NCI-H446 treated with DMSO at 0.1 percent for 48 hours (cell line): ENCODE data around the gene NPFFR2.
"Not testable (repeated sequence)": the region's sequence is repeated elsewhere in the genome, so short reads cannot be mapped to it uniquely, and the experiment has no call there.

Experiments
- DNase-seq: peaks from one replicate; lab custom pipeline; 2025; lab: John Stamatoyannopoulos, UW

The NPFFR2 gene

DNA sequence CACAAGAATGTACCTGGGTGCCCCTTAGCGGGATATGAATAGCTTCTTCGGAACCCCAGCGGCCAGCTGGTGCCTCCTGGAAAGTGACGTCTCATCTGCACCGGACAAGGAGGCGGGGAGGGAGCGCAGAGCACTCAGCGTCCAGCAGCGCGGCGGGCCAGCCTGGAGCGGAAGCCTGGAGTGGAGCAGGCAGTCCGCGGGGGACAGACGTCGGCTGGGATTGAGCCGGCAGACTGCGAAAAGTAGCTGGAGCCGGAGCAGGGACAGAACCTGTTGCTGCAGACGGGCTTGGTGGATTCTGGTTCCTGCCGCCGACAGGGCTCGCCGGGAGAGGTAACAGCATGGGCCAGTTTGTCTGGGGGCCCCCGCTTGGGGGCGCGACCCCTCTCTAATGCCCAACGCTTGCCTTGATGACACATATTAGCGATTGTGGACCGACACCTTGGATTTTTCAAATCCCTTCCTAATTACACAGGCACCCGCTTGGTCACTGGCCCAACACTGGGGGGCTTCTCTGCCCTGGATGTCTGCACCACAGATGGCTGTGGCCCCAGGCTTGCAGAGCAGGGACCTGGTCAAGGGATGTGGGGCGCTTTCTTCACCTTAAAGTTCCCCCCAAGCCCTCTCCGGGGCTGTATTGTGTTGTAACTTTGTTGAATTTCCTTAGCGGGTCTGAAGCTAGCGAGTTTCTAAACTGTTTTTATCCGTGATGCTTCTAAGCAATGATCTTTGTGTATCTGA is at the start of gene NPFFR2:
NPFFR2 (plus strand) TSS at position 133 of the 741 bp plus-strand sequence. CDS start 96,592 bp downstream, outside the sequence.
- no peak for DNase-seq

DNA sequence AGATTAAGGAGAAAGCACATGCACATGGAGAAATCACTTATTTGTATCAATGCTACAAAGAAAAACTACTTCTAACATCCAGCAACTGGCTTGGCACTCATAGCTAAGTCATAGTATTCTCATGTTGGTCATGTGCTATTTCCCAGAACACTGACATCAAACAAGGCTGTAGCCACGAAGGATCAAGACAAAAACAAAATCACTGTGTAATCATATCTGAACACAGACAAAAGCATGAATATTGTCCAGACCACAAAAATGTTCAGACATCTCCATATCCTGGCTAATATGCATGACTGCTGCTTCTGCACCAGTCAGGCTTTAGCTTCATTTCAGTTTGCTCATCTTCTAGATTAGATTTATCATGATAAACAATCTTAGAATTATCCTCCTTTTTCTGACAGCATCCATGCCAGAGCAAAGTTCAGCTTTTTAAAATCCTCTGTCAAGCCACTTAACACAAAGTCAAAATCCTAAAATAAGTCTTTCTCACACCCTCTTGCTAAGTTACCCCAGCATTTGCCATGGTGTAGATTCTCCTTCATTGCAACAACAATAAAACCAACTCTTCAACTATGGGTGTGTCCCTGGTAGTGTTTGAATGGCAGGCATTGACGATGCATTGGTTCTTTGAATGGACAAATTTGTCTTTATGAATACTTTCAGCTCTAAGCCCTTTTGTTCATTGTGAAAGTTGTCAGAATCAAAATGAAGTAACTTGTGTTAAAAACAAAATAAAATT is 39.1 kb upstream of the NPFFR2 start:
- DNase-seq = no peak

DNA sequence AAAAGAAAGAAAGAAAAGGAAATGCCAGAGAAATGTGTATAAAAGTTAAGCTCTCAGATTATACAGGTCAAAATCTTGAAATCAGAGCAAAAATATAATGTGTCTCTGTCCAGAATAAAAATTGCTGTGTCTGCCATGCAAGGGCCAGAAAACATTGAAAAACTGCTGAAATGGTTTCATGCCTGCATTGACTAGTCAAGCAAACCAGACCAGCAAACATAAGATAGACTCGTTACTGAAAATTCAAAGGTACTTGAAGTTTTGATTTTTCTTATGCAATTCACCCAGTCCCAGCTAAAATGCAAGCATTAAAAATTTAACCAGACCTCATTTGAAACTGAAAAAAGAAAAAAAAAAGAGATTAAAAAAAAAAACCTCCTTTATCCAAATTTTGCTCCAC is 37.2 kb upstream of the NPFFR2 start:
- no peak for DNase-seq

DNA sequence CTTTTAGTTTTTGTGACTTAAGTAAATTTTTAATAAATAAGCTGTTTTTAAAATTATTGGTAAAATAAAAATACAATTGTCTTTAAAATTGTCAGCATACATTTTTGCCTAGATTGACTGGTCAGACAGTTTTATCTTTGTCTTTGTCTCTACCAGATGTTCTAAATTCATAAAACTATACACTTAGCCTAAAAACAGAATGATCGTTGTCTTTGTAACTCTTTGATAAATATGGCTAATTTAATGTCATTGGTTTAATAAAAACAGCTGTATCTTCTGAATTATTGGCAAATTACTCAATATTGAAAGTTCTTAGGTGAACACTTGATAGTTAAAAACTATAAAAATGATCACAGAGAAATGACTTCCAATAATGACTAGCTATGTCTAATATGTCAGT is 36.5 kb upstream of the NPFFR2 start:
- no peak for DNase-seq

DNA sequence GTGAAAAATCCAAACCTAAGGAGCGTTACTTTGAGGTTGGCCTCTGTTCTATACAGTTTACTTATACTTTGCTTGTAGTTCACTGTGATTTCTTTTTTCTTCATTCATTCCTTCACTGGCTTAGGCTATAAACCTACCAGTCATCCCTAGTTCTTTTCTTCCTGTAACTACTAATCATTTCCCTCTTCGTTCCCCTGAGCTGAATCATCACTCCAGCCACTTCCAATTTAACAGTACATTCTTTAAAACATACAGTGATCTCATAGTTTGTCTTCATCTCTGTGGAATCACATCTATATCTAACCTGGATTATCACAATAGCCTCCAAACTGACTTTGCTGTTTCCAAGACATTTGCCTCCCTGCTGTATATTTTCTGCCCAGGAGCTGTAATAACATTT is 25.2 kb upstream of the NPFFR2 start:
- DNase-seq = no peak

DNA sequence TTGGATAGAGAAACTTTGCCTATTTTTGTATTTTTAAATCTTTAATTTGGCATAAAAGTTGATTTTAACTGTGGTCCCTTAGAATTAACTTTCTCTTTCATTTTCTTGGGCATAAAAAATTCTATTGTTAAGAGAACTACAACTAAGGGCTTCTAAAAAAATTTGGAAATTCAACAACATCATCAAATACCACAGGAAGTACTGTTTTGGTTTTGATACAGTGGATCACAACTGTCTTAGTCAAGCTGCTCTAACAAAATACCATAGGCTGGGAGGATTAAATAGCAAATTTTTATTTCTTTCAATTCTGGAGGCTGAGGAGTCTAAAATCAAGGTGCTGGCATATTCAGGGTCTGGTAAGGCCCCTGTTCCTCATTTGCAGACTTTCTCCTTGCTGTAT is 19.9 kb upstream of the NPFFR2 start:
- DNase-seq = no peak

DNA sequence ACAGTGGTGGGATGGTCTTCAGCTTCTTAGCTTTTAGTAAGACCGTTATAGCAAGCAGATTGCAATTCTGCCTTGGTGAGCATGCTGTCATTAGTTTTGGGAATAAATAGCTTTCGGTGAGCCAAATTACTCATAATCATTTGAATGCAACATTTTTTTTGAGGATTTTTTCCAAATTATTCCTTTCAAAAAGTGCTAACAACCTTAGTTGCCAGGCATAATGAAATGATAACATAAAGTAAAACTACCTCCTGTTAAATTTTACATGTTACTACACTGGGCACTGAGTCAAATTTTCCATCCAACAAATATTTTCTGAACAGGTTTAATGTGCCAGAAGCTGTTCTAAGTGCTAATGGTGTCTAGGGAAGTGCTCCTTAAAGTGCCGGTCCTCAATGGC is 15.8 kb upstream of the NPFFR2 start:
- no peak for DNase-seq

DNA sequence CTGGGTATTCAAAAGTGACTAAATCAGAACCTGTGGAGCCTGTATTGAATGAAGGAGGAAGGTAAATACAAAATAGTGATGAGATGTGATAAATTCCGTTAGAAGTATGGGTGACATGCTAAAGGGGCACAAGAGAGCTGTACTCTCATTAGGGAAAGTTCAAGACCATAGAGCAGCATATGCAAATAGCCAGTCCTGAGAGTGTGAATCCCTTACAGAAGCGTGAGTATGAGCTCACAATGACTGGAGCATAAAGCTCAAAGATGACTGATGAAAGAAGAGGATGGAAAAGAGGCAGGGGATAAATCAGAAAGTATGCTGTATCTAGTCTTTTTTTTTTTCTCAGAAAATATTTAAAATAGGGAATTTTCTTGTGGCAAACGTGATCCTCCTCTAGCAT is 12.1 kb upstream of the NPFFR2 start:
- DNase-seq = no peak

DNA sequence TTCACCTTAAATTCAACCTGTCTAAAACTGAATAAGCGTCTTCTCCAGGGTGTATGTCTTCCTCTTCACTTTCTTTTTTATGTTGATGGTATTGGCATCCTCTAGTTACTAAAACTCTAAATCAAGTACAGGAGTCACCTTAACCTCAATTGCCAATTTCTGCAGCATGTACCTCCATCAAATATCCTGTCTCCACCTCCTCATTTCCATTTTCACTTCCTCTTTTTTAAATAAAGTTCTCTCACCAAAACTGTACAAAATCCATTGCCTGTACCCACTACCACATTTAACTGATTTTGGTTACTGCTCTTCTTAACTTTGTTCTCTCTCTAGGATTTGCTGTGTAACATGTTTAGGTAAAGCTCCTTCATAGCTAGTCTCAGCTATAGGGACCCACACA is 9.2 kb upstream of the NPFFR2 start:
- no peak for DNase-seq

DNA sequence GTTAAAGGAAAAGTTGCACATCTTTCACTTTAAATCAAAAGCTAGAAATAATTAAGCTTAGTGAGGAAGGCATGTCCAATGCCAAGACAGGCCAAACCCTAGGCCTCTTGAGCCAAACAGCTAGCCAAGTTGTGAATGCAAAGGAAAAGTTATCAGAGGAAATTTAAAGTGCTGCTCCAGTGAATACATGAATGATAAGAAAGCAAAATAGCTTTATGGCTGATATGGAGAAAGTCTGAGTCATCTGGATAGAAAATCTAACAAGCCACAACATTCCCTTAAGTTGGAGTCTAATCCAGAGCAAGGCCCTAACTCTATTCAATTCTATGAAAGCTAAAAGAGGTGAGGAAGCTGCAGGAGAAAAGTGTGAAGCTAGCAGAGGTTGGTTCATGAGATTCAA is 23.8 kb downstream of the NPFFR2 start:
- DNase-seq = no peak

DNA sequence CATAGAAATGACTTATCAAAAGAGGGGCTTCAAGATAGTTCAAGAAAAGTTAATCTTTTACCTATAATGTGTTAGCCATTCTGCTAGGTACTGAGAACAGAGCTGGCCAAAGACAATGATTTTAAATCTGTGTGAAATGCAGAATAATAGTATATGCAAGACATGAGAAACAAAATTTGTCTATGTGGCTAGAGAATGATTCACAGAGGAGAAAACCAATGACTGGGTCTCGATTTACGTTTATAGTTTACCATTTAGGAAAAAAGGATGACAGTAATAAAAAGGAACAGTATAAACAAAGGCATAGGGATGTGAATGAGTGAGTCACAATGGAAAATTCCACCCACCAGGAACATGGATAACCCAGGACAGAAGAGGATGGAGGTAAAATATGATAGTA is 31.9 kb downstream of the NPFFR2 start:
- no peak for DNase-seq

DNA sequence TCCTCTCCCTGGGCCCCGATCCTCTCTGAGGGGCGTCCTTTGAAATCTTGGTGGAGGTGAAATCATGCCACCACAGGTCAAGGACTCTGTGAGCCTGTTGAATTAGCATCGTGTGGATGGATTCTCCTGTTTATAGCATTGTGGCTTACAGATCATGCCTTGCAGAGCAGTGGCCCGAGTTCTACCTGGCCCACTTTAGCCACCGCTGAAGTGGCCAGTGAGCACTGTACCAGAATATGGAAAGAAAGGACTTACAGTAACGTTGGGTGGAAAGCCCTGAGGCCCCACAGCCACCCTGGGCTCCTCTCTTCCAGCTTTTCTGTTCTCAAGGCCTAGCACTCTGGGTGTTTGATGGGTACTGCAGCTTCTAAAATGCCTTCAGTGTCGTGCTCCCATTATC is 35.3 kb downstream of the NPFFR2 start:
- no peak for DNase-seq

DNA sequence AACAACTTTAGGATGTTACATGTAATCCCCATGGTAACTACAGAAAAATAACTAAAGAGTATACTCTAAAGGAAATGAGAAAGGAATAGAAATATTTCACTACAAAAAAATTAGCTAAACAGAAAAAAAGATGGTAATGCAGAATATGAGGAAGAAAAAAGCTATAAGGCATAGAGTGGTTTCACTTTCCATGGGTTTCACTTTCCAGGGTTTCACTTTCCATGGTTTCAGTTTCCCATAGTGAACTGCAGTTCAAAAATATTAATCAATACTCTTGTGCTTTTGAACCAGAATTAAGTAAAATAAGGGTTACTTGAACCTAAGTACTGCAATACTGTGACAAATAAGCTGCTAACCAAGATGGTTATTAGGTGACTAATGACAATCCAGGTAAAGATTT is 42.0 kb downstream of the NPFFR2 start:
- DNase-seq = no peak

DNA sequence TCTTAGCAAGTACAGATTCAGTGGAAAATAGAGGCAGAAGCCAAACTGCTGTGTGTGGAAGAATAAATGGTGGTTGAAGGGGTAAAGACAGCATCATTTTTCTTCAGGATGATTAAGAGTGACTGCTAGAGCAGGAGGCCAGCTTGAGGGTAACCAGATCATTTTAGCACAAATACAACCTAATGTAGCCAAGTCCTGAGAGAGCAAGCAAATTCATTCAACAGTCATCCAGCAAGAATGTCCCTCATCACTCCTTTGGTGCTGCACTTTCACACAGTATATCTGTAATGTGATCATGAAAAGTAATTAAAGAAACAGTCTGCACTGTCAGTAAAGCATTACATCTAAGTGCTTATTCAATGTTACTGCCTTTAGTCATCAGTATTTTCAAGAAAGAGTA is 44.8 kb downstream of the NPFFR2 start:
- no peak for DNase-seq

DNA sequence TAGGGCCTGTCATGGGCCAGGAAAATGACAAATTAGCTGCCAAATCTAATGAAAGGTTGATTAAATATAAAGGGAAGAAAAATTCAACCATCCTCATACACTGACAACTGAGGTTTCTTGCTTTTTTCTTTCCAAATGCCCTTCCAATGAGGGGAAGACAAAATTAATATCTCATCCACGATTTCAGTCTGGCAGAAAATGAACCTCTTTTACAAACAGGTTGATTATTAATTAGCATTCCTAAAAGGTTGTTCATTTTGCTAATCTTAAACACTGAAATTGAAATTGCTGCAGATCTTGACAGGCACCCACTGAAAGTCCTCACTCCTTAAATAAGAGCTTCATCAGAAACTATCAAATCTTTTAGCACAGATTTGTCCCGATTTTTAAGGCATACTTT is 45.5 kb downstream of the NPFFR2 start:
- no peak for DNase-seq

DNA sequence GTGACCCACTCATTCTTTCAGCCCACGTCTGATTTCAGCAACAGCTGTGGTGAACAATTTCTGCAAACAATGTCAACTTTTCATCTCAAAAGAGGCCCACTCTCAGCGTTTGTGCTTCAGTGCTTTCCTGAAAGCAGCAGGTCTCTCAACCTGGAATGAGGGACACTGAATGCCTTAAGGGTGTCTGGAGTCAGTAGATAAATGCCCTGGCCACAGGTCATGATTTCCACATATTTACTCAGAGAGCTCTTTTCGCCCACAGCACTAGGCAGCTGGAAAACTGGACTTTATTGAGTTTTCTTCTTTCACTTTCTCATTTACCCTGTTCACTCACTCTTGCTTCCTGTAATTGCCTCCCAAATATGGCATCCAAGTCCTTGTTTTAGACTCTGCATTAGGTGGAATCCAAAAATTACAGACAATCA is 52.8 kb downstream of the NPFFR2 start:
- no peak for DNase-seq

DNA sequence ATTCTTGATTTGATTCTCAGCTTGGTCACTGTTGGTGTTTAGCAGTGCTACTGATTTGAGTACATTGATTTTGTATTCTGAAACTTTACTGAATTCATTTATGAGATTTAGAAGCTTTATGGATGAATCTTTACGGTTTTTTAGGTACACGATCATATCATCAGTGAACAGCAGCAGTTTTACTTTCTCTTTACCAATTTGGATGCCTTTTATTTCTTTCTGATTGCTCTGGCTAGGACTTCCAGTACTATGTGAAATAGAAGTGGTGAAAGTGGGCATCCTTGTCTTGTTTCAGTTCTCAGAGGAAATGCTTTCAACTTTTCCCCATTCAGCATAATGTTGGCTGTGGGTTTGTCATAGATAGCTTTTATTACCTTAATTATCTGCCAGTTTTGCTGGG is 58.8 kb downstream of the NPFFR2 start:
- DNase-seq = not testable (repeated sequence)

DNA sequence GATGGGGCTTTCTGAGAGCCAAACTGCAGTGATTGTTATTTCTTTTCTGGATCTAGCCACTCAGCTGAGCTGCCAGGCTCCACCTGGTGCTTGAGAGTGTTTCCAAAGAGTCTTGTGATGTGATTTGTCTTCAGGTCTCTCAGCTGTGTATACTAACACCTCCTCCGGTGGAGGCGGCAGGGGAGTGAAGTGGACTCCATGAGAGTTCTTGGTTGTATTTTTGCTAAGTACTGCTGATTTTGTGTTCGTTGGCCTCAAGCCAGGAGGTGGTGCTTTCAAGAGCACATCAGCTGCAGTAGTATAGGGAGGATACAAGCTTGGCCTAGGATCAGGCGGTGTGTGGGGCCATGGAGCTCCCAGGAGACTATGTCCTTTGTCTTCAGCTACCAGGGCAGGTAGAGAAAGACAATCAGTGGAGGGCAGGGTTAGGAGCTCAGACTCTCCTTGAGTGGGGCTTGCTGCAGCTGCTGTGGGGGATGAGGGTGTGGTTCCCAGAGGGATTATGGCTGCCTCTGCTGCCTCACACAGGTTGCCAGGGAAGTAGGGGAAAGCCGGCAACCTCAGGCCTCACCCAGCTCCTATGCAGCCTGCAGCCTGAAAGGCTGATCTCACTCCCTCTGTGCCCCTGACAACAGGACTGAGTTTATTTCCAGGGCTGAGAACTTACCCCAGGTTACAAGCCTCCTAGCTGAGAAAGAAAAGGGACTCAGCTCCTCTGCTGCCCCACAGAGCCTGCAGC is 62.4 kb downstream of the NPFFR2 start:
- no peak for DNase-seq

DNA sequence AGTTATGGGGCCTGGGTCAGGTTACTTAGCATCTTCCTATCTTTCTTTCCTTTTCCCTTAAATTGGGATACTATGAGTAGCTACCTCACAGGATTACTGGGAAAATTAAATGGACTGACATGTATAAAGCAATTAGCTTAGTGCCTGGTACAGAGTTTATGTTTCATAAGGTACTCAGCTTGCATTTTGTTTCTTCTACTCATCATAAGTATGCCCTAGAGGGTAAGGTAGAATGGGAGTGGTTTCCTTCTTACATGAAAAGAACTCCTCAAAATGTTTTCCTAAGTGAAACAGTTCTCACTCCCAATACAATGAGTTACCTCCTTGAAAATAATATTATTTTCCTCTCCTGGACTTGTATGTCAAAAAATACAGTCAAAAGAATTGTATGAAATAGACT is 75.7 kb downstream of the NPFFR2 start:
- DNase-seq = no peak

DNA sequence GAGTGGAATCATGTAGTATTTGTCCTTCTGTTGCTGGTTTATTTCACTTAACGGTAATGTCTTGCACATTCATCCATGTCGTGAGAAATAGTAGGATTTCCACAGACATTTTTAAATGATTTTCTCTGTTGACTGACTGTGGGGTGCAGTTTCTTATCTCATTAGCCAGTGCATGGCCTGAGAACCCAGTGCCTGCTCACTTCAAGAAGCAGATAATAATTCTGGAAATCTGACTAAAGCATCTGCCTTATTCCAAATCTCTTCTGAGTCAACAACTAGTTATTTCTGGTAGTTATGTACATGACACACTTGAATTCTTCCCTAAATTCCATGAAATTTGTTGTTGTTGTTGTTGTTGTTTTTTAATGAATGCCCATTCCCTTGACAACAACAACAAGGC is 77.6 kb downstream of the NPFFR2 start:
- DNase-seq = no peak

DNA sequence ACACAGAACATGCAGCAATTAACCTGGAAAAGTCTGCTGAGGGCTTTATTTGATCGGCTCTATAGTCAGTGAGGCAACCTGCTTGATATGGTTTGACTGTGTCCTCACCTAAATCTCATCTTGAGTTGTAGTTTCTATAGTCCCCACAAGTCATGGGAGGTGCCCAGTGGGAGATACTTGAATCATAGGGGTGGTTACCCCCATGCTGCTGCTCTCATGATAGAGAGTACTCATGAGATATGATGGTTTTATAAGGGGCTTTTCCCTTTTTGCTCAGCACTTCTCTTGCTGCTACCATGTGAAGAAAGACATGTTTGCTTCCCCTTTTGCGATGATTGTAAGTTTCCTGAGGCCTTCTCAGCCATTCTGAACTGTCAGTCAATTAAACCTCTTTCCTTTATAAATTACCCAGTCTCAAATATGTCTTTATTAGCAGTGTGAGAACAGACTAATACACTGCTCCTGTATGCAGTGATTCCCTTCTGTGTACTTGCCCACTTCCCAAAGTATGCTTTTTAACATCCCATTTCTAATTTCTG is 78.2 kb downstream of the NPFFR2 start:
- no peak for DNase-seq

DNA sequence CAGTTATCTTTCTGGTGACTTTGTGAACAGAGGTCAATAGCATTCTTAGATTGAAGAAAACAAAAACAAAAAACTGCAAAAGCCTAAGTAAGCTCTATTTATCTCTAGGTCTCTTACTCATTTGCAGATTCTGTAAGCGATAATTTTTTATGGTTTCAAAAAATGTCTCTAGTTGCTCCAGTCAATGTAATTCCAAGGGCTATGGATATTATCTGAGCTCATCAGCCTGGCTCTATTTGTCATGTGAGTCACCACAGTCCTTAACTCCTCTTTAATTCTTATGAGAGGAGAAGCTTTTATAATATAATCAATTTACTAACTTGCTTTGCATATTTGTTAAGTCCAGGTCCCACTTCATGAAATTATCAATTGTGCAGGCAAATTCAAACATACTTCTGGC is 79.1 kb downstream of the NPFFR2 start:
- no peak for DNase-seq

DNA sequence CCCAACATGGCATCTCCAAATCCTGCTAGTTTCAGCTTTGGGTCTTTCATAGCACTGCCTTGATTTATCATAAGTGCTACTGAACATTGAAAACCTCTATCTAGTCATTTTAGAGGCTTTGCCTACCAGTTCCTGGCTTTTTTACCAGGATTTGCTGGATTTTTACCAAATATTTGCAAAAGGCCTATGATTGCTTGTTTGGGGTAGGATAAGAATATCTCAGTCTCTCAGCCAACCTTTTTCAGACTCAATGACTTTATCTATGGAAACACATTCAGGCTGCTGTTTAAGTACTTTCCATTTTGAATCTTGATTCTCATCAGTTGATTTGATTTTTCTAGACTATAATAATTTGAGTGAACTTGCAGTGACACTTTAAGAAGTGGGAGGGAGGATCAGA is 80.1 kb downstream of the NPFFR2 start:
- no peak for DNase-seq
